PC-9 (cell line): ENCODE data around the gene C17orf58.

ENCODE experiments used
- EZH2 ChIP-seq: fragments of 200-600 bp; sonication (generic); IDR thresholded peaks from 2 replicates; pipeline ENCODE4 v1.8.0; 2017; ENCODE audit warnings: antibody characterized with exemption, low read depth
- TF ChIP-seq, protein P1 (sequence below): fragments of 200-600 bp; sonication (generic); conservative IDR thresholded peaks from 2 replicates; pipeline ENCODE4 v1.6.1; 2017; ENCODE audit warnings: mixed run types, antibody characterized with exemption, mild to moderate bottlenecking, moderate library complexity

DNA sequence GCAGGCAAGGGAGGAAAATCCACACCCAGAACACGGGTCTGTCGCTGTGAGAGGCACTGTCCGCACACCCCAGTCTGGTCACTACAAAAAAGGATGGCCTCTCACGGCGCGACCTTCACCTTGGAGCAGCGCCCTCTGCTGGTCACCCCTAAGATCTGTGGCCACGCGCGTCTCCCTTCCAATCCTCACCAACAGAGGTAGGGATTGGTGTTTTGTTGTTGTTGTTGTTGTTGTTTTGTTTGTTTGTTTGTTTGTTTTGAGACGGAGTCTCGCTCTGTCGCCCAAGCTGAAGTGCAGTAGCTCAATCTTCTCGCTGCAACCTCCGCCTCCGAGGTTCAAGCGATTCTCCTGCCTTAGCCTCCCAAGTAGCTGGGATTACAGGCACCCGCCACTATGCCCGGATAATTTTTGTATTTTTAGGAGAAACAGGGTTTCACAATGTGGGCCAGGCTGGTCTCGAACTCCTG, 15.0 kb upstream of the C17orf58 start:
- TF ChIP-seq, protein P1, sequence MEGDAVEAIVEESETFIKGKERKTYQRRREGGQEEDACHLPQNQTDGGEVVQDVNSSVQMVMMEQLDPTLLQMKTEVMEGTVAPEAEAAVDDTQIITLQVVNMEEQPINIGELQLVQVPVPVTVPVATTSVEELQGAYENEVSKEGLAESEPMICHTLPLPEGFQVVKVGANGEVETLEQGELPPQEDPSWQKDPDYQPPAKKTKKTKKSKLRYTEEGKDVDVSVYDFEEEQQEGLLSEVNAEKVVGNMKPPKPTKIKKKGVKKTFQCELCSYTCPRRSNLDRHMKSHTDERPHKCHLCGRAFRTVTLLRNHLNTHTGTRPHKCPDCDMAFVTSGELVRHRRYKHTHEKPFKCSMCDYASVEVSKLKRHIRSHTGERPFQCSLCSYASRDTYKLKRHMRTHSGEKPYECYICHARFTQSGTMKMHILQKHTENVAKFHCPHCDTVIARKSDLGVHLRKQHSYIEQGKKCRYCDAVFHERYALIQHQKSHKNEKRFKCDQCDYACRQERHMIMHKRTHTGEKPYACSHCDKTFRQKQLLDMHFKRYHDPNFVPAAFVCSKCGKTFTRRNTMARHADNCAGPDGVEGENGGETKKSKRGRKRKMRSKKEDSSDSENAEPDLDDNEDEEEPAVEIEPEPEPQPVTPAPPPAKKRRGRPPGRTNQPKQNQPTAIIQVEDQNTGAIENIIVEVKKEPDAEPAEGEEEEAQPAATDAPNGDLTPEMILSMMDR, result peak; percentile 87
- no peak for TF ChIP-seq EZH2
